H9 (cell line): ENCODE data around the gene SOX11. TPM values are rescaled to one million over a fixed set of nuclear protein-coding genes. Genes with fewer than 3 reads are reported as not detected.

ENCODE experiments used
- DNase-seq: peaks from one replicate; pipeline ENCODE4 v3.0.0-alpha.2; 2017
- H2AFZ ChIP-seq: one replicate; pipeline ENCODE4 v1.6.1; 2013; ENCODE audit warnings: mild to moderate bottlenecking, low read length, control low read depth, moderate library complexity
- H2AK5ac ChIP-seq: 2 replicates; pipeline ENCODE4 v1.6.1; 2013; ENCODE audit warnings: low read length, control low read depth, mixed read lengths; ENCODE audit not compliant: insufficient read length
- H2BK120ac ChIP-seq: one replicate; pipeline ENCODE4 v1.6.1; 2013; ENCODE audit warnings: low read depth, mild to moderate bottlenecking, low read length, control low read depth, inconsistent platforms; ENCODE audit not compliant: poor library complexity, severe bottlenecking
- H2BK12ac ChIP-seq: 2 replicates; pipeline ENCODE4 v1.6.1; 2013; ENCODE audit warnings: low read length, control low read depth, mixed read lengths, low read depth; ENCODE audit not compliant: insufficient read length
- H2BK15ac ChIP-seq: 2 replicates; pipeline ENCODE4 v1.6.1; 2013; ENCODE audit warnings: low read depth, low read length, control low read depth
- H2BK20ac ChIP-seq: one replicate; pipeline ENCODE4 v1.6.1; 2013; ENCODE audit warnings: low read depth, mild to moderate bottlenecking, low read length, control low read depth, inconsistent platforms; ENCODE audit not compliant: poor library complexity, severe bottlenecking
- H2BK5ac ChIP-seq: 2 replicates; pipeline ENCODE4 v1.6.1; 2013; ENCODE audit warnings: low read length, control low read depth, mixed read lengths; ENCODE audit not compliant: insufficient read length
- H3K14ac ChIP-seq: 2 replicates; pipeline ENCODE4 v1.6.1; 2013; ENCODE audit warnings: low read length, control low read depth; ENCODE audit not compliant: insufficient read depth
- H3K18ac ChIP-seq: 2 replicates; pipeline ENCODE4 v1.6.1; 2013; ENCODE audit warnings: low read depth, mild to moderate bottlenecking, mixed read lengths, low read length, control low read depth; ENCODE audit not compliant: insufficient read length
- H3K23ac ChIP-seq: 2 replicates; pipeline ENCODE4 v1.6.1; 2013; ENCODE audit warnings: low read length, control low read depth, mixed read lengths, low read depth; ENCODE audit not compliant: insufficient read length
- H3K23me2 ChIP-seq: 2 replicates; pipeline ENCODE4 v1.6.1; 2013; ENCODE audit warnings: low read depth, mild to moderate bottlenecking, mixed read lengths, low read length, control low read depth; ENCODE audit not compliant: insufficient read length, poor library complexity, severe bottlenecking
- H3K27ac ChIP-seq: 2 replicates; pipeline ENCODE4 v1.5.1; 2013; ENCODE audit warnings: low read length, control low read depth, mixed read lengths, low read depth; ENCODE audit not compliant: insufficient read length
- H3K27me3 ChIP-seq: 2 replicates; pipeline ENCODE4 v1.6.1; 2013; ENCODE audit warnings: low read length, control low read depth, inconsistent platforms; ENCODE audit not compliant: insufficient read depth
- H3K4ac ChIP-seq: 2 replicates; pipeline ENCODE4 v1.6.1; 2013; ENCODE audit warnings: low read depth, mild to moderate bottlenecking, control low read depth, inconsistent platforms, low read length, moderate library complexity
- H3K4me1 ChIP-seq: 2 replicates; pipeline ENCODE4 v1.6.1; 2013; ENCODE audit warnings: low read length, control low read depth, inconsistent platforms; ENCODE audit not compliant: insufficient read depth
- H3K4me2 ChIP-seq: 2 replicates; pipeline ENCODE4 v1.6.1; 2013; ENCODE audit warnings: low read length, control low read depth, mixed read lengths; ENCODE audit not compliant: insufficient read length, insufficient read depth
- H3K56ac ChIP-seq: 2 replicates; pipeline ENCODE4 v1.6.1; 2013; ENCODE audit warnings: low read depth, mild to moderate bottlenecking, mixed read lengths, low read length, control low read depth; ENCODE audit not compliant: insufficient read length
- H3K79me1 ChIP-seq: 2 replicates; pipeline ENCODE4 v1.6.1; 2013; ENCODE audit warnings: low read depth, mild to moderate bottlenecking, moderate library complexity, low read length, control low read depth, inconsistent platforms; ENCODE audit not compliant: insufficient read depth, poor library complexity, severe bottlenecking
- H3K79me2 ChIP-seq: 2 replicates; pipeline ENCODE4 v1.6.1; 2013; ENCODE audit warnings: low read length, control low read depth, inconsistent platforms; ENCODE audit not compliant: insufficient read depth
- H3K9ac ChIP-seq: 2 replicates; pipeline ENCODE4 v1.6.1; 2013; ENCODE audit warnings: low read length, control low read depth, mixed read lengths; ENCODE audit not compliant: insufficient read length; ENCODE audit errors: extremely low read depth
- H3K9me3 ChIP-seq: one replicate; pipeline ENCODE4 v1.6.1; 2013; ENCODE audit warnings: low read depth, low read length, inconsistent platforms; ENCODE audit not compliant: control insufficient read depth
- H3T11ph ChIP-seq: one replicate; pipeline ENCODE4 v1.6.1; 2013; ENCODE audit warnings: mild to moderate bottlenecking, low read length, control low read depth, inconsistent platforms
- H4K20me1 ChIP-seq: one replicate; pipeline ENCODE4 v1.6.1; 2013; ENCODE audit not compliant: control insufficient read depth, insufficient read length, insufficient read depth
- H4K5ac ChIP-seq: 2 replicates; pipeline ENCODE4 v1.6.1; 2013; ENCODE audit warnings: low read depth, mild to moderate bottlenecking, mixed read lengths, low read length, control low read depth; ENCODE audit not compliant: insufficient read length
- H4K8ac ChIP-seq: replicated peaks from 2 replicates; pipeline ENCODE4 v1.6.1; 2013; ENCODE audit warnings: low read length, control low read depth, mixed read lengths, low read depth; ENCODE audit not compliant: insufficient read length
- H4K91ac ChIP-seq: 2 replicates; pipeline ENCODE4 v1.6.1; 2013; ENCODE audit warnings: low read depth, mild to moderate bottlenecking, moderate library complexity, mixed read lengths, low read length, control low read depth; ENCODE audit not compliant: insufficient read length
- H3K27ac Mint-ChIP-seq, 3 experiments: 2 replicates in 2 of 3; 3 replicates in 1 of 3; pipeline ENCODE4 v1.8.0; 2020 to 2021; ENCODE audit warnings: mixed read lengths in 3 of 3, mild to moderate bottlenecking in 1 of 3, moderate library complexity in 1 of 3
- H3K27me3 Mint-ChIP-seq: 2 replicates; pipeline ENCODE4 v1.8.0; 2021; ENCODE audit warnings: low read depth, mild to moderate bottlenecking, moderate library complexity, mixed read lengths
- H3K36me3 Mint-ChIP-seq, 3 experiments: 2 replicates in 2 of 3; 3 replicates in 1 of 3; pipeline ENCODE4 v1.8.0; 2020 to 2021; ENCODE audit warnings: low read depth in 3 of 3, mixed read lengths in 3 of 3; ENCODE audit not compliant: insufficient read depth in 1 of 3
- H3K4me1 Mint-ChIP-seq, 2 experiments: 2 replicates each; pipeline ENCODE4 v1.8.0; 2020; ENCODE audit warnings: mixed read lengths in 2 of 2
- H3K4me3 Mint-ChIP-seq, 2 experiments: 2 replicates in 1 of 2; 3 replicates in 1 of 2; pipeline ENCODE4 v1.8.0; 2020 to 2021; ENCODE audit warnings: mild to moderate bottlenecking in 2 of 2, mixed read lengths in 2 of 2, moderate library complexity in 1 of 2
- H3K9me3 Mint-ChIP-seq, 2 experiments: 2 replicates in 1 of 2; 3 replicates in 1 of 2; pipeline ENCODE4 v1.8.0; 2020; ENCODE audit warnings: mild to moderate bottlenecking in 2 of 2, mixed read lengths in 2 of 2, moderate library complexity in 1 of 2
- CTCF ChIP-seq: fragments of 200-600 bp; sonication (generic); conservative IDR thresholded peaks from 3 replicates; pipeline ENCODE4 v1.8.0; 2021; ENCODE audit warnings: antibody characterized with exemption, mild to moderate bottlenecking
- WGBS: extraction: QIAGEN DNeasy Blood & Tissue Kit; methylation state at CpG from one replicate; pipeline ENCODE4 v1.1.7; 2013; ENCODE audit warnings: missing lambda C conversion rate, low lambda C conversion rate, mixed read lengths; ENCODE audit not compliant: insufficient read length; ENCODE audit errors: extremely low coverage; 5-methylcytosine and 5-hydroxymethylcytosine counted together
- total RNA-seq: library from RNA; stranded (reverse); gene quantifications from 2 replicates; pipeline ENCODE4 v1.2.1, GENCODE V29; 2021

Gene SOX11
- total RNA-seq, 1 experiment from 2014 or later: 43.8 TPM

DNA sequence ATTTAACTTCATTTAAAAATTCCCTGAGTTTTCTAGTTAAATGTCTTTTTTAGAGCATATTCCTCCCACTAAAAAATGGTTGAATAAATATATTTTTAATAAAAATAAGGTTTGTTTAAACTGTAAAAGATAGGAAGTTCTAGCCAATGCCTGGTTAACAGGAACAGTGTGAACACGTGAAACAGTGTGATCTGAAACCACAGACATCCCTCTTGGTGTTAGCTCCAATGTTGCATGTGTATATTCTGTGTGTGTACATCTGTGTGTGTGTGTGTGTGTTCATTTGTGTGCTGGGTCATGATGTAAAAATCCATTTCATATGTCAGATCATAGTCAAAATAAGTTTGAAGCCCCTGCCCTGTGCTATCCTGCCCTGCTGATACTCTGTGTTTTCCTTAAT is 6.1 kb upstream of the SOX11 start:
- Histone ChIP-seq H3K79me2 (no peaks in the 10 kb centered on the region), H4K8ac (no peak overlapping the region), H3K4ac (no peak overlapping the region), H2AFZ (no peak overlapping the region), H4K5ac (no peak overlapping the region), H2AK5ac (no peak overlapping the region), H2BK12ac (no peak overlapping the region), H3K23ac (no peak overlapping the region), H2BK120ac (no peak overlapping the region), H3K27me3 (no peaks in the 10 kb centered on the region), H2BK20ac (no peak overlapping the region), H3K56ac (no peak overlapping the region), H3K27ac (no peak overlapping the region), H4K91ac (no peak overlapping the region), H3K23me2 (peaks cover 5% of the 10 kb centered on the region), H2BK15ac (no peak overlapping the region), H3K14ac (no peak overlapping the region), H4K20me1 (no peaks in the 10 kb centered on the region), H3K4me2 (no peak overlapping the region), H3K18ac (no peak overlapping the region), H3K9ac (no peak overlapping the region), H3K9me3 (no peaks in the 10 kb centered on the region), H3K79me1 (no peaks in the 10 kb centered on the region), H3K4me1 (no peaks in the 10 kb centered on the region), H3T11ph (no peak overlapping the region), H2BK5ac (no peak overlapping the region)
- Mint-ChIP-seq H3K36me3 (peaks cover 0 to 11% (median 4%) of the 10 kb centered on the region in 3 experiments; a peak in 6 of 7 replicates), H3K27ac (no peak overlapping the region), H3K4me3 (no peak overlapping the region), H3K4me1 (peaks cover 14 to 26% of the 10 kb centered on the region in 2 experiments), H3K9me3 (peaks cover 0 to 3% of the 10 kb centered on the region in 2 experiments; a peak in 1 of 5 replicates), H3K27me3 (no peaks in the 10 kb centered on the region; the same call in 1 of the 2 replicates)
- DNase-seq: no peak
- TF ChIP-seq CTCF: no peak
- no CpG with 5 or more reads among the region's 1 CpG for WGBS
